GM12872 (cell line): Measurements from ENCODE around the gene MPV17.

Source experiments
- TF ChIP-seq, protein P1 (sequence below): IDR thresholded peaks from 3 replicates; pipeline ENCODE4 v1.5.1; 2011; ENCODE audit warnings: low read depth, mild to moderate bottlenecking, low read length, moderate library complexity; ENCODE audit not compliant: insufficient read depth

The MPV17 gene

DNA sequence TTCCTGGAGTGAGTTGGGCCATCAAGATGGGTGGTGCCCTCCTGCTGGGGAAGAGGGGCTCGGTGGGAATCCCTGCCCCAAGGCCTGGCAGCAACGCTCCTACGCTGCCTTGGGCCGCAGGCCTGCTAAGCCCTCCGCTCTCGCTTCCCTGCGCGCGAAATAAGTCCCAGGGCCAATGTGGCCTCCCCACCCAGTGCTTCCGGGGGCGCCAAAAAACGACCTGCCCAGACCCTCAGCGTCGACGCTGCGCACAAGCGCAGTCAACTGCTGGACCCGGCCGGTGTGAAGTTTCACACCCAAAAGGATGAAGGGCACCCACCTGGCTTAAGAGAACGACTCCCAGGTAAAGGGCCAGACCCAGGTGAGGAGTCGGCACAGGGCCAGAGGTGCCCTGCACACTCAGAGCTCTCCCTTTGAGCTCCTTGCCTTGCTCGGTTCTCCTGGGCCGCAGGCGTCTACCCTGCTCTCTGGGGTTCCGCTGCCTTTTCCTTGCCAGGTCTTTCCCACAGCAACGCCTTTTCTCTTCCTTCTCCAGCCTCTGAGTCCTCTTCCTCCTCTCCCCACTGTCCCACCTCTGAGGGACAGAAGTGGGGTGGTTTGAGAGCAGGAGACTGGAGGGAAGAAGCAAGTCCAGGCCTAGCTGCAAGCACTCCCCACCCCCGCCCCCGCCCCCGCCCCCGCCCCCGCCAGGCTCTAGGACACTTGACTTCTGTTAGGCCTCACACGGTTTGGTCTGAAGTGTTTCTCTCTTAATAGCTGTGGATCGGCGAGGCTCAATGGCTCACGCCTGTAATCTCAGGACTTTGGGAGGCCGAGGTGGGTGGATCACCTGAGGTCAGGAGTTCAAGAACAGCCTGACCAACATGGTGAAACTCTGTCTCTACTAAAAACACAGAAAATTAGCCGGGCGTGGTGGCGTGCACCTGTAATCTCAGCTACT, 47.4 kb downstream of the MPV17 start, which contains the start of gene DNAJC5G:
Gene DNAJC5G (plus strand): TSS at position 223 of the 940 bp plus-strand sequence. CDS start 1,296 bp downstream, outside the sequence.
- TF ChIP-seq, protein P1, sequence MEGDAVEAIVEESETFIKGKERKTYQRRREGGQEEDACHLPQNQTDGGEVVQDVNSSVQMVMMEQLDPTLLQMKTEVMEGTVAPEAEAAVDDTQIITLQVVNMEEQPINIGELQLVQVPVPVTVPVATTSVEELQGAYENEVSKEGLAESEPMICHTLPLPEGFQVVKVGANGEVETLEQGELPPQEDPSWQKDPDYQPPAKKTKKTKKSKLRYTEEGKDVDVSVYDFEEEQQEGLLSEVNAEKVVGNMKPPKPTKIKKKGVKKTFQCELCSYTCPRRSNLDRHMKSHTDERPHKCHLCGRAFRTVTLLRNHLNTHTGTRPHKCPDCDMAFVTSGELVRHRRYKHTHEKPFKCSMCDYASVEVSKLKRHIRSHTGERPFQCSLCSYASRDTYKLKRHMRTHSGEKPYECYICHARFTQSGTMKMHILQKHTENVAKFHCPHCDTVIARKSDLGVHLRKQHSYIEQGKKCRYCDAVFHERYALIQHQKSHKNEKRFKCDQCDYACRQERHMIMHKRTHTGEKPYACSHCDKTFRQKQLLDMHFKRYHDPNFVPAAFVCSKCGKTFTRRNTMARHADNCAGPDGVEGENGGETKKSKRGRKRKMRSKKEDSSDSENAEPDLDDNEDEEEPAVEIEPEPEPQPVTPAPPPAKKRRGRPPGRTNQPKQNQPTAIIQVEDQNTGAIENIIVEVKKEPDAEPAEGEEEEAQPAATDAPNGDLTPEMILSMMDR, result no peak

DNA sequence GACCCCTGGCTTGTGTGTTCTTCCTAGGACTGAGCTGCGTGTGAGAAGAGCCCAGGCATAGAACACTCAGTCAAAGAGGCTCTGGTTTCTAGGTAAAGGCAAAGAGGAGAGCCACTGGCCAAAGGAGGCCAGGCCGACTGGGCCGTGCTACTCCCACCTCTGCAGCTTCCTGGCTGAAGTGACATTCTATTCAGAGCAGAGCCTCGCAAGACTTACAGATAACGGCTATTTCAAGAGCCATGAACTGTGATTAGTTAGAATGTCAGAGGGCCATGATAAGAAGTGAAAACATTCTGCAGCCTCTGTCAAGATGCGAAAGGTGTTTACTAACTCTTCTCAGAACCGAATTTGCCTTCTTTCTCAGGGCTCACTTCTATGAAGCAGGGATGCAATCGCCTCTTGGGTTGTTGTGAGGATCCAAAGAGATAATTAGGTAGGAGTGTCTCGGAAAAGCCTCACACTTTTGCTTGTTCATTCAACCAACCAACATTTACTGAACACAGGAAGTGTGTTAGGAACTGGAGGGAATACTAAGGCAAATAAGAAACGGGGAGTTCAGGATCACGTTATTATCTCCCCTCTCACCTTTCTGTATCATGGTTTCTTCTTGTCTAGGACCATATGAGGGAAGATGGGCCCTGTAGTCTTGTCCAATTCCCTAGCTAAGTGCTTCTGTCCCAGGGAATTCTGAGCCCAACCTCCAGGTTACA, 51.1 kb downstream of the MPV17 start:
- TF ChIP-seq, protein P1, result no peak

DNA sequence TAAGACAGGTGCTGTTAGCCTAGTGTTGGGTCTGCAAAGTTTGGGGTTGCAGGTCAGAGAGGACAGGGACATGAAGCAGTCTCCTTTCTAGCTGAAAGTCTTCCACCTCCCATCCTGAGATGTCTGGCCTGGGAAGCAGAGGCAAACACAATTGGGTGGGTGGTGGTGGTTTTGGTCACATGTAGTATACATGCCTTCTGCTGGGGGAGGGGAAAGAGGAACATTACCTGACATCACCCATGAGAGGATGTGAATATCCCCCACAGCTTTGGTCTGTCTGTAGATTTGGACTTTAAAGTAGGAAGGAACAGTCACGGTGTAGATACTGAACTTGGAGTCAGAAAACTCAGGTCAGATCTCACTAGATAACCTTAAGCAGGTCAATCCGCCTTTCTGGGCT, 52.2 kb downstream of the MPV17 start:
- TF ChIP-seq, protein P1, result no peak

DNA sequence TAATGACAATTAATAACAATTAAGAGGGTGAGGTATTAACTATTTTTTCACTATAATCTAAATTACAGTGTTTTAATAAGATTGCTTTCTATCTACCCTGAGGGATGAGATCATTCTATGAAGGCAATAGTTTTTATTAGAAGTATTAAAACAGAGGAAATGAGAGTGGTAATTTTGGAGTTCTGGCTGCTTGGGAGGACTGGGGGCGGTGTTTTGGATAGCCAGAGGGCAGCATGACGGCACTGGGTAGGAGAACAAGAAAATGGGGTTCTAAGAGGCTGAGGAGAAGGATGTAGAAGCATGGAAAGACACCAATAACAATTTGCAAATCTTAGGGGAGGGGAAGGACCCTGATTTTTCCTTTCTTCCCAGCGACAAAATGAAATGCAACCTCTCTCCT, 52.8 kb downstream of the MPV17 start:
- TF ChIP-seq, protein P1, result no peak

DNA sequence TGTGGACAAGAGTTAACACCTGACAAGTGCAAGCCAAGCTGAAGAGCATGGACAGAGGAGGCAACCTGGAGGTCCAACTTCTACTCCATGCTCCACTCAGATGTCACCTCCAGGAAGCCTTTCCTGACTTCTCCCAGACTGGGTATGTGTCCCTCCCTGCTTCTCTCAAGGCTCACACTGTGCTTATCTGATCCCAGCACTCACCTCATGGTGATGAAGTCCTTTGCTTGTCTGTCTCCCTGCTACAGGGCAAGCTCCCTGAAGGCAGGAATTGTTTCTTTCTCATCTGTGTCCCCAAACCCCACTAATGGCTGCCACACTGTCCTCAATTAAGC, 57.4 kb downstream of the MPV17 start:
- TF ChIP-seq, protein P1, result no peak

DNA sequence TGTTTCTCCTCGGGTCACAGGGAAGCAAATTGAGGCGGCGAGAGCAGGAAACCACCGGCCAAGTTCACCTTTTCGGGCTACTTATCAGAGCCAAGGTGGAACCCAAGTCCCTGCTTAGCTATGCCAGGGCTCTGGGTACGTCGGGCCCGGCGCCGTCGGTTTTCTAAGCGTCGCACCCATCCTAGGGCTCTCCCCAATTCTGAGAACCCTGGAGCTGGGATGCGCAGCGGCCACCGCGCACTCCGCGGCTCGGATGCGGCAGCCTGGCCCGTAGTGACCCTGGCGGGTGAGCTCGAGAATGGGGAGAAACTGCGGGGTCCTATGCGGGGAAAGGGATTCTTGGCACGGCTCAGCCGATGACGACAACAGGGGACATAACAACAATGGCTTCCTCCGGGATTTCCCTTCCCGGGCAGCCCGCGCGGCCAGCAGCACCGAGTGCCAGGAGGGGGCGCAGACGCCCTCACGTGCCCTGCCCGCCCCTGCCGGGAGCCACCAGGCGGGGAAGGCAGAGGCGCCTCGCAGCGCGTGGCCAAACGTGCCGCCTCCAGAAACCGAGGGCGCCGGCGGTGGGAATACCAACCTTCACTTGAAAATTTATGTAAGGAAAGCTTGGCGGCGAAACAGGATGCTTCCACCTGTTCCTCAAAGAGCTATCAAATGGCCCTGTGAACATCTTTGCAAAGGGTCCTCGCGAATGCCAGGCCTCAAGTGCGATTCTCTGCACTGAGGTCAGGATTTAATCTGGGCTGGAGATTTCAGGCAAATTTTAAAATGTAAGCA, 58.0 kb downstream of the MPV17 start:
- TF ChIP-seq, protein P1, result peak; percentile 74

DNA sequence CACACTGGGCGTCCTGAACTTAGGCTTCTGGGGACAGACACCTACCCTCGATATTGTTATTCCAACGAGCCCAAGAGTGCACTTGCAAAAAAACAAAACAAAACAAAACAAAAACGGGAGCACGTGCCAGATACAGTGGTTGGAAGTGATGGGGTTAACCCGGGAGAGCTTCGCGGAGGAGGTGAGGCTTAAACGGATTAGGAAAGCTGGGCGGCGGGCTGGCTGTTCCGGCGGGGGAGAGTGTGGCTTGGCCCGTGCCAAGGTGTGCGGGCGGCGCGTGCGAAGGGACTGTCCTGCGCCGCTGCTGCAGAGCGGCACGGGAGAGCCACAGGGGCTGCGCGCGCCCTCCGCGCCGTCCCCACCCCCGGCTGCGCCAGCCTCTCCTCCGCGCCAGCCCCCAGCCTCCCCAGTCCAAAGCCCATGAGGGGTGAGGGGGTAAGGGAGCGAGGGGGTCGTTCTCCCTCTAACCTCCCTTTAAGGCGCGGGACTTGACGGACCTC, 58.6 kb downstream of the MPV17 start:
- TF ChIP-seq, protein P1, result no peak
